Measurements from ENCODE around the gene KRTAP1-5.

GRCh38 chr17:40980117-40980516 is 46.9 kb downstream of the KRTAP1-5 start:
- TF ChIP-seq, protein P1, sequence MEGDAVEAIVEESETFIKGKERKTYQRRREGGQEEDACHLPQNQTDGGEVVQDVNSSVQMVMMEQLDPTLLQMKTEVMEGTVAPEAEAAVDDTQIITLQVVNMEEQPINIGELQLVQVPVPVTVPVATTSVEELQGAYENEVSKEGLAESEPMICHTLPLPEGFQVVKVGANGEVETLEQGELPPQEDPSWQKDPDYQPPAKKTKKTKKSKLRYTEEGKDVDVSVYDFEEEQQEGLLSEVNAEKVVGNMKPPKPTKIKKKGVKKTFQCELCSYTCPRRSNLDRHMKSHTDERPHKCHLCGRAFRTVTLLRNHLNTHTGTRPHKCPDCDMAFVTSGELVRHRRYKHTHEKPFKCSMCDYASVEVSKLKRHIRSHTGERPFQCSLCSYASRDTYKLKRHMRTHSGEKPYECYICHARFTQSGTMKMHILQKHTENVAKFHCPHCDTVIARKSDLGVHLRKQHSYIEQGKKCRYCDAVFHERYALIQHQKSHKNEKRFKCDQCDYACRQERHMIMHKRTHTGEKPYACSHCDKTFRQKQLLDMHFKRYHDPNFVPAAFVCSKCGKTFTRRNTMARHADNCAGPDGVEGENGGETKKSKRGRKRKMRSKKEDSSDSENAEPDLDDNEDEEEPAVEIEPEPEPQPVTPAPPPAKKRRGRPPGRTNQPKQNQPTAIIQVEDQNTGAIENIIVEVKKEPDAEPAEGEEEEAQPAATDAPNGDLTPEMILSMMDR (IDR thresholded peaks at IDR 0.05; ENCODE audit: insufficient read depth, low read depth, low read length): no peak
- no peak for TF ChIP-seq EZH2 (IDR thresholded peaks at IDR 0.05; ENCODE audit: insufficient read depth, low read length)
